Neural cell (in vitro differentiated cells): ENCODE data around the gene SCYL1.

ENCODE experiments used
- CTCF ChIP-seq: fragments of 450-650 bp; IDR thresholded peaks from 2 replicates; pipeline ENCODE4 v1.5.1; 2014; ENCODE audit warnings: antibody characterized with exemption, mild to moderate bottlenecking, moderate library complexity; ENCODE audit not compliant: poor library complexity, severe bottlenecking
- EP300 ChIP-seq: fragments of 450-650 bp; conservative IDR thresholded peaks from 2 replicates; pipeline ENCODE4 v1.6.1; 2014; ENCODE audit warnings: antibody characterized with exemption, mild to moderate bottlenecking, moderate library complexity; ENCODE audit not compliant: poor library complexity, severe bottlenecking
- EZH2 ChIP-seq: fragments of 200-600, 300-800 bp; shearing (Covaris generic), sonication (generic); IDR thresholded peaks from 2 replicates; pipeline ENCODE4 v1.6.1; 2014; ENCODE audit warnings: antibody characterized with exemption, low read length, borderline replicate concordance, mild to moderate bottlenecking; ENCODE audit not compliant: insufficient read depth, poor library complexity, severe bottlenecking
- MXI1 ChIP-seq: fragments of 450-650 bp; conservative IDR thresholded peaks from 2 replicates; pipeline ENCODE4 v1.6.1; 2014; ENCODE audit warnings: antibody characterized with exemption, mild to moderate bottlenecking; ENCODE audit not compliant: poor library complexity, severe bottlenecking
- POLR2AphosphoS5 ChIP-seq: IDR thresholded peaks from 2 replicates; pipeline ENCODE4 v1.6.1; 2012
- RAD21 ChIP-seq: fragments of 450-650 bp; conservative IDR thresholded peaks from 2 replicates; pipeline ENCODE4 v1.6.1; 2014; ENCODE audit warnings: antibody characterized with exemption, mild to moderate bottlenecking, moderate library complexity
- TAF1 ChIP-seq: IDR thresholded peaks from 2 replicates; pipeline ENCODE4 v1.6.1; 2012; ENCODE audit warnings: low read depth

DNA sequence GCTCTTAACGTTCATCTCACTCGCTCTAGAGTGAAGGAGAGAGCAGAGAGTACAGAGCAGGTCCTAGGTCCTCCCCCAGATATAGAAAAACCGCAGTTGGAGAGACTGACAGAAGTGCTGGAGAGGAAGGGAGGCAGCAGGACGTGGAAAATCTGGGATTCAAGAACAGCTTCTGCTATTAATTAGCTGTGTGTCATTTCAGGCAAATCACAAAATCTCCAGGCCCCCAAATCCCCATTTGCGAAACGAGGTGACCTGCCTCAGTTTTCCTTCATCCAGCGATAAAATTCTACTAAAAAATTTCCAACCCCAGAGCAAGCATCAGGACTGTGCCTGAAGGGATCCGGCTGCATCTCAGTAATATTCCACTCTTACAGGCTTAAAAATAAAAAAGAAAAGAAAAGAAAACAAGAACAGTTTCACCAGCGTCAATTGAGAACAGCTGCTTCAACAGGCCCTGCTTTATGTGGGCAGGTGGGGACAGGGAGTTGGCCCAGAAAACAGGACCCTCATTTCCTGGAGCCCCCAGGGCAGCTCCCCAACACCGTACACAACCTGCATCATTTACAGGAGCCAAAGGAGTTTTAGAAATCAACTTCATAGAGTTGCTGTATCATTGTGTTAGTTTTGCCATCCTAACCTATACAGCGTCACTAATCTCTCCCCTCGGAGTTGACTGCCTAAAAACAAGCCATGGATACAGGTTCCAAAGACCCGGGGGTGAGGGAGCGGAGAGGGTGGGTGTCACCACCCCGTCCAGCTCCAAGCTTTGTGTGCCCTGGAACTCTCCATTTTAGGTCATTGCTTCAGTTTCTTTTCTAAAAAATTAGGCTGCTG, 28.4 kb upstream of the SCYL1 start:
- TF ChIP-seq TAF1, result no peak
- no peak for TF ChIP-seq EZH2
- no peak for TF ChIP-seq CTCF
- peak; percentile 27 for TF ChIP-seq POLR2AphosphoS5
- TF ChIP-seq MXI1, result no peak
- TF ChIP-seq RAD21, result no peak
- TF ChIP-seq EP300, result no peak
